ENCODE measurements around the gene INO80E. TPM values are rescaled to one million over a fixed set of nuclear protein-coding genes. Genes with fewer than 3 reads are reported as not detected.

The INO80E gene
- total and polyA plus RNA-seq, 2 donors (not counting 3 experiments of a cell fraction or from before 2014, with no cell fraction given): 42.7 to 76.4 TPM

DNA sequence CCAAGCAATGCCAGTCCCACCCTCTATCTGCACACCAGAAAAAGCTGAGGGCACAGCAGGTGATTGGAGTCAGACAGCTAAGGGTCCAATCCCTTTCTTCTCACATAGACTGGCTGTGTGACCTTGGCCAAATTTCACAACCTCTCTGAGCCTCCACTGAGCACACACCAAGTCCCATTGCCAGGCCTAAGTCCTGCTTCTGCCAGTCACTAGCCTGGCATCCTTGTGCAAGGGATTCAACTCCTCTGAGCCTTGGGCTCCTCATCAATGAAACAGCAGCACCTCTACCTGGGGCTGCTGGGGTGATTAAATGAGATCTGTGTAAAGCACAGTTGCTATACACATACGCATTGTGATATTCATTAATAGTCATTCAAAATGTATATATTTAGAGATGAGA lies 50.5 kb downstream of the INO80E start:
- Histone ChIP-seq H3K9me3 (replicated peaks; ENCODE audit: control insufficient read depth, insufficient read depth, low read length) (no peaks in the 10 kb centered on the region), H3K4me3 (replicated peaks in 1 of 3; ENCODE audit: insufficient read depth in 1 of 3, low read depth in 1 of 3, low read length in 3 of 3) (no peak overlapping the region), H4K20me1 (replicated peaks; ENCODE audit: control insufficient read depth, extremely low read depth, insufficient read depth, low read length) (no peaks in the 10 kb centered on the region), H3K9ac (replicated peaks; ENCODE audit: extremely low read depth, insufficient read depth, low read length) (no peak overlapping the region), H3K27me3 (ENCODE audit: control insufficient read depth in 2 of 2, insufficient read depth in 2 of 2, low read length in 2 of 2) (no peaks in the 10 kb centered on the region), H3K9me1 (replicated peaks; ENCODE audit: control insufficient read depth, extremely low read depth, insufficient read depth, low read length) (no peaks in the 10 kb centered on the region), H2AFZ (ENCODE audit: low read depth, low read length) (no peak overlapping the region), H3K4me2 (ENCODE audit: insufficient read depth, low read length) (no peak overlapping the region), H3K36me3 (ENCODE audit: control insufficient read depth in 2 of 2, extremely low read depth in 1 of 2, insufficient read depth in 2 of 2, low read length in 2 of 2) (no peaks in the 10 kb centered on the region), H3K79me2 (ENCODE audit: control insufficient read depth, insufficient read depth, low read length) (no peaks in the 10 kb centered on the region), H3K27ac (ENCODE audit: insufficient read depth, low read depth, low read length) (no peak overlapping the region), H3K4me1 (ENCODE audit: control insufficient read depth, extremely low read depth, insufficient read depth, low read length) (peaks cover 10% of the 10 kb centered on the region)
- TF ChIP-seq MYC (IDR thresholded peaks at IDR 0.05; ENCODE audit: low read depth, low read length) (no peak), POLR2A (IDR thresholded peaks at IDR 0.05; ENCODE audit: low read depth, low read length) (no peak), GATA2 (IDR thresholded peaks at IDR 0.05; ENCODE audit: insufficient read depth, insufficient read length, low read depth, low read length) (no peak), EZH2 (IDR thresholded peaks at IDR 0.05; ENCODE audit: borderline replicate concordance, low read depth, low read length, severe bottlenecking) (no peak), POLR2AphosphoS5 (IDR thresholded peaks at IDR 0.05; ENCODE audit: insufficient read depth, low read depth, low read length) (no peak), FOS (IDR thresholded peaks at IDR 0.05; ENCODE audit: borderline replicate concordance, insufficient read depth, low read length) (no peak), JUN (IDR thresholded peaks at IDR 0.05; ENCODE audit: borderline replicate concordance, insufficient read depth, insufficient read length, low read depth) (no peak)
- TF ChIP-seq, protein P1, sequence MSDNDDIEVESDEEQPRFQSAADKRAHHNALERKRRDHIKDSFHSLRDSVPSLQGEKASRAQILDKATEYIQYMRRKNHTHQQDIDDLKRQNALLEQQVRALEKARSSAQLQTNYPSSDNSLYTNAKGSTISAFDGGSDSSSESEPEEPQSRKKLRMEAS (IDR thresholded peaks at IDR 0.05; ENCODE audit: insufficient read depth, insufficient read length): no peak
- TF ChIP-seq, protein P2, sequence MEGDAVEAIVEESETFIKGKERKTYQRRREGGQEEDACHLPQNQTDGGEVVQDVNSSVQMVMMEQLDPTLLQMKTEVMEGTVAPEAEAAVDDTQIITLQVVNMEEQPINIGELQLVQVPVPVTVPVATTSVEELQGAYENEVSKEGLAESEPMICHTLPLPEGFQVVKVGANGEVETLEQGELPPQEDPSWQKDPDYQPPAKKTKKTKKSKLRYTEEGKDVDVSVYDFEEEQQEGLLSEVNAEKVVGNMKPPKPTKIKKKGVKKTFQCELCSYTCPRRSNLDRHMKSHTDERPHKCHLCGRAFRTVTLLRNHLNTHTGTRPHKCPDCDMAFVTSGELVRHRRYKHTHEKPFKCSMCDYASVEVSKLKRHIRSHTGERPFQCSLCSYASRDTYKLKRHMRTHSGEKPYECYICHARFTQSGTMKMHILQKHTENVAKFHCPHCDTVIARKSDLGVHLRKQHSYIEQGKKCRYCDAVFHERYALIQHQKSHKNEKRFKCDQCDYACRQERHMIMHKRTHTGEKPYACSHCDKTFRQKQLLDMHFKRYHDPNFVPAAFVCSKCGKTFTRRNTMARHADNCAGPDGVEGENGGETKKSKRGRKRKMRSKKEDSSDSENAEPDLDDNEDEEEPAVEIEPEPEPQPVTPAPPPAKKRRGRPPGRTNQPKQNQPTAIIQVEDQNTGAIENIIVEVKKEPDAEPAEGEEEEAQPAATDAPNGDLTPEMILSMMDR (IDR thresholded peaks at IDR 0.05; ENCODE audit: extremely low read depth in 1 of 2, insufficient read depth in 1 of 2, low read depth in 1 of 2, low read length in 2 of 2): no peak
- BruUV-seq (replicated peaks): no TSS peak
- ChIA-PET POLR2A (no interaction called here), CTCF (interaction anchor here (0.6 to 5.9 kb wide), 4 partner anchors 9 to 370 kb away, joined by 4 to 33 read pairs (median 10); partner anchors contain the start of gene TBX6)
- no peak for FAIRE-seq
- dilution Hi-C loops (cut with MboI; ENCODE audit: extremely low pct_ligation_motif_present, low sequenced_read_pairs) (no loop called here), intact Hi-C loops (cut with micrococcal nuclease) (no loop called here)
- DNase-seq (ENCODE audit: low read depth, low spot score): no peak

Measured in endothelial cell of umbilical vein (primary cell).